SU-DHL-6 (cell line): ENCODE data around the gene BOD1.

Source experiments
- H2AFZ ChIP-seq: fragments of 200-600 bp; sonication (generic); 2 replicates; pipeline ENCODE4 v1.6.1; 2014; ENCODE audit warnings: low read depth, mild to moderate bottlenecking, moderate library complexity, mixed read lengths, antibody characterized with exemption, low read length; ENCODE audit not compliant: severe bottlenecking
- H3F3A ChIP-seq: fragments of 200-600 bp; shearing (Covaris generic); 2 replicates; pipeline ENCODE4 v1.6.0; 2016; ENCODE audit warnings: antibody characterized with exemption, mild to moderate bottlenecking; ENCODE audit not compliant: insufficient read depth
- H3K27ac ChIP-seq: fragments of 200-600 bp; sonication (generic); 2 replicates; pipeline ENCODE4 v1.5.1; 2016; ENCODE audit warnings: low read depth, mild to moderate bottlenecking, low read length, moderate library complexity, mixed read lengths
- H3K27me3 ChIP-seq: fragments of 200-600 bp; sonication (generic), shearing (Covaris generic); 2 replicates; pipeline ENCODE4 v1.6.0; 2014; ENCODE audit warnings: mild to moderate bottlenecking, low read length
- H3K36me3 ChIP-seq: fragments of 200-600 bp; sonication (generic); 2 replicates; pipeline ENCODE4 v1.6.1; 2014; ENCODE audit warnings: mild to moderate bottlenecking, low read length, mixed read lengths
- H3K4me2 ChIP-seq: fragments of 300-600, 200-600 bp; shearing (Covaris generic), sonication (generic); 2 replicates; pipeline ENCODE4 v1.6.0; 2014; ENCODE audit warnings: low read length, low read depth, mild to moderate bottlenecking; ENCODE audit not compliant: poor library complexity, severe bottlenecking
- H3K4me3 ChIP-seq: fragments of 200-600 bp; sonication (generic); 2 replicates; pipeline ENCODE4 v1.5.1; 2014; ENCODE audit warnings: antibody characterized with exemption, low read length, mild to moderate bottlenecking, mixed read lengths; ENCODE audit not compliant: insufficient read depth, poor library complexity, severe bottlenecking
- H3K79me2 ChIP-seq: fragments of 200-600 bp; sonication (generic); 2 replicates; pipeline ENCODE4 v1.6.1; 2014; ENCODE audit warnings: mild to moderate bottlenecking, low read length, moderate library complexity; ENCODE audit not compliant: insufficient read depth
- H3K9ac ChIP-seq: fragments of 200-600 bp; sonication (generic); 2 replicates; pipeline ENCODE4 v1.7.0; 2014; ENCODE audit warnings: mild to moderate bottlenecking, low read length
- H3K9me2 ChIP-seq: fragments of 200-600 bp; sonication (generic); replicated peaks from 2 replicates; pipeline ENCODE4 v1.6.1; 2014; ENCODE audit warnings: low read length; ENCODE audit not compliant: insufficient read depth
- H3K9me3 ChIP-seq: fragments of 200-600 bp; sonication (generic); 2 replicates; pipeline ENCODE4 v1.6.1; 2014; ENCODE audit warnings: low read length, mixed read lengths; ENCODE audit not compliant: insufficient read depth
- H4K20me1 ChIP-seq: fragments of 200-600 bp; sonication (generic); 2 replicates; pipeline ENCODE4 v1.6.1; 2014; ENCODE audit warnings: low read depth, mild to moderate bottlenecking, antibody characterized with exemption, low read length, moderate library complexity, mixed read lengths
- EZH2phosphoT487 ChIP-seq: fragments of 200-600 bp; sonication (generic), shearing (Covaris generic); conservative IDR thresholded peaks from 2 replicates; pipeline ENCODE4 v1.6.1; 2018; ENCODE audit warnings: mild to moderate bottlenecking, antibody characterized with exemption, low read length, moderate library complexity, mixed read lengths
- TF ChIP-seq, protein P1 (sequence below): fragments of 200-600 bp; sonication (generic); IDR thresholded peaks from one replicate; pipeline ENCODE4 v1.5.1; 2017; ENCODE audit warnings: antibody characterized with exemption, mild to moderate bottlenecking, low read length, moderate library complexity; ENCODE audit not compliant: insufficient read depth, poor library complexity, severe bottlenecking

Gene BOD1

DNA sequence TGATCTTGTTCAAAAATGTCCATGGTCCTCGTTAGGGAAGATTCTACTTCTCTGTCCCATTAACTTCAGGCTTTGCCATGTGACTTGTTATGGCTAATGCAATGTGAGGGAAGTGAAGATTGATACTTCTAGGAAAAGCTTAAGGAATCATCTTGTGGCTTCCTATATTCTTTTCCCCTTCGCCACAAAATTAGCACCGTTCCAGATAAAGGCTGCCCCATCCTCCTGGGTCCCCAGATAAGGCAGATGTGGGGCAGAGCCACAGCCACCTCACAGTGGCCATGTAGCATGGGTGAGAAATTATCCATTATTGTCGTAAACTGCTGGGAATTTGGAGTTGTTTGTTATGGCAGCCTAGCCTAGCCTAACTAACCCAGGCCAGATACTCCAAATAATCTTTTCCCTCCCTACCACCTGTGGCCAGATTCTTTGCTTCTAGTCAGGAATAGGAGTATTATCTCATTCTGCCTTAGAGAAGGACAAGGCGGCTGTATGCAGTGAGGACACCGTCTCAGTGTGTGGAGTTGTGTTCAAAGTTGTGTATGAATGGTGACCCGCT, 31.9 kb upstream of the BOD1 start:
- TF ChIP-seq EZH2phosphoT487: no peak
- TF ChIP-seq, protein P1, sequence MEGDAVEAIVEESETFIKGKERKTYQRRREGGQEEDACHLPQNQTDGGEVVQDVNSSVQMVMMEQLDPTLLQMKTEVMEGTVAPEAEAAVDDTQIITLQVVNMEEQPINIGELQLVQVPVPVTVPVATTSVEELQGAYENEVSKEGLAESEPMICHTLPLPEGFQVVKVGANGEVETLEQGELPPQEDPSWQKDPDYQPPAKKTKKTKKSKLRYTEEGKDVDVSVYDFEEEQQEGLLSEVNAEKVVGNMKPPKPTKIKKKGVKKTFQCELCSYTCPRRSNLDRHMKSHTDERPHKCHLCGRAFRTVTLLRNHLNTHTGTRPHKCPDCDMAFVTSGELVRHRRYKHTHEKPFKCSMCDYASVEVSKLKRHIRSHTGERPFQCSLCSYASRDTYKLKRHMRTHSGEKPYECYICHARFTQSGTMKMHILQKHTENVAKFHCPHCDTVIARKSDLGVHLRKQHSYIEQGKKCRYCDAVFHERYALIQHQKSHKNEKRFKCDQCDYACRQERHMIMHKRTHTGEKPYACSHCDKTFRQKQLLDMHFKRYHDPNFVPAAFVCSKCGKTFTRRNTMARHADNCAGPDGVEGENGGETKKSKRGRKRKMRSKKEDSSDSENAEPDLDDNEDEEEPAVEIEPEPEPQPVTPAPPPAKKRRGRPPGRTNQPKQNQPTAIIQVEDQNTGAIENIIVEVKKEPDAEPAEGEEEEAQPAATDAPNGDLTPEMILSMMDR: no peak
- Histone ChIP-seq H3F3A (no peaks in the 10 kb centered on the region), H3K4me2 (no peak overlapping the region), H3K9me2 (no peaks in the 10 kb centered on the region), H3K27ac (no peak overlapping the region), H3K4me3 (no peak overlapping the region), H4K20me1 (no peaks in the 10 kb centered on the region), H2AFZ (no peak overlapping the region), H3K79me2 (no peaks in the 10 kb centered on the region), H3K9me3 (no peaks in the 10 kb centered on the region), H3K9ac (no peak overlapping the region), H3K36me3 (peaks cover 4% of the 10 kb centered on the region; the same call in 1 of the 2 replicates), H3K27me3 (no peaks in the 10 kb centered on the region)

DNA sequence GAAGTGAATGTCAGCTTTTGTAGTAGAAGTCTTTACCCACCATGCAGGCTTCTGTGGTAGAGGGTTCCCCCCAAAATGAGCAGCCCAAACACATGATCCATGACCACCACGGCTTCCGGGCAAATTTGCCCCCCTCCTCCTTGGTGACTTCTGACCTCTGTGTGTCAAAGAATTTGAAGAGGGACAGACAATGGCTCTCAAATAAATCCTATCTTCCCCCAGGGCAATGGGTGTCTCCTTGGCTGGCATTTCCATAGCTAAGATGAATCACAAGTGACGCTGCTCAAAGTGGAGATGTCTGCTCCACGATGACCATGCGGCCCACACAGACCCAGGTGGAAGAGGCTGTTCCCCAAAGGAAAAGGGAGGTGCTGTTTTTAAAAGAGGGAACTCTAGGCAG, 30.2 kb upstream of the BOD1 start:
- Histone ChIP-seq H3K9me3 (no peaks in the 10 kb centered on the region), H4K20me1 (no peaks in the 10 kb centered on the region), H3K4me2 (no peak overlapping the region), H3F3A (no peaks in the 10 kb centered on the region), H3K4me3 (no peak overlapping the region), H2AFZ (no peak overlapping the region), H3K27ac (no peak overlapping the region), H3K9me2 (no peaks in the 10 kb centered on the region), H3K79me2 (no peaks in the 10 kb centered on the region), H3K27me3 (no peaks in the 10 kb centered on the region), H3K9ac (no peak overlapping the region), H3K36me3 (no peaks in the 10 kb centered on the region)
- TF ChIP-seq EZH2phosphoT487: no peak
- TF ChIP-seq, protein P1: no peak

DNA sequence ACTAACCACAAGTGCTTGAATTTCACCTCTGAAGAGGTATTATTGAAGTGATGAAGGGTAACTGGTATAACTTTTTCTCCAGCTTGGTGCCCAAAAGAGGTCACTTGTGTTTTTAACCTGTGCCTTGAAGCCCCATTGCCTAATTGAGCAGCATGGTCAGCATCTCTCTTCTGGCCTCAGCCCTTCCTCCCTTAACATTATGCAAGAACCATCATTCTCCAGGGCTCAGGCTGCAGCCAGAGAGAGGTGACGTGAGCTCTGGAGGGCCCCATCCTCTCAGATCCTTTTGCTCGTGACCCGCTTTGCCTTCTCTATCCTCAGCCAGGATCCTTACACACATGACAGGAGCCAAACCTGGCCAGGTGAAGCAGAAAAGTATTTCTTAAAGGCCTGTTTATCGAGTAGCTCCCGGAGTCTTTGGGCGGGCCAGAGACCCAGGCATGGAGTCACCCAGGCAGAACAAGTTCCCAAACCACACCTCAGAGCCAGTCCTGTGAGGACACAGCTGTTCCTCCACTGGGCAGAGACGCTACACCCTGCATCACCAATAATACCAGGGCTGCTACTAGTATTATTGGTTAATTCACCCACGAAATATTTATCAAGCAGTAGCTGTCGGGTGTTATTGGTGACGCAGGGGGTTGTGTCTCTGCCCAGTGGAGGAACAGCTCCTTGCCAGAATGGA, 29.6 kb upstream of the BOD1 start:
- Histone ChIP-seq H4K20me1 (no peaks in the 10 kb centered on the region), H3K9me3 (no peaks in the 10 kb centered on the region), H3K36me3 (no peaks in the 10 kb centered on the region), H3K9ac (no peak overlapping the region), H3K27me3 (no peaks in the 10 kb centered on the region), H3K4me2 (no peak overlapping the region), H3K79me2 (no peaks in the 10 kb centered on the region), H3K27ac (no peak overlapping the region), H2AFZ (no peak overlapping the region), H3K9me2 (no peaks in the 10 kb centered on the region), H3K4me3 (no peak overlapping the region), H3F3A (no peaks in the 10 kb centered on the region)
- TF ChIP-seq EZH2phosphoT487: no peak
- TF ChIP-seq, protein P1: no peak
